GM18870 (cell line): Measurements from ENCODE around the gene GALNT9.
"Not testable (repeated sequence)": the region's sequence is repeated elsewhere in the genome, so short reads cannot be mapped to it uniquely, and the experiment has no call there.

Source experiments
- ATAC-seq: cut with Tn5 transposase; IDR thresholded peaks from one replicate; pipeline ENCODE4 v1.9.1; 2021; ENCODE audit warnings: moderate library complexity; ENCODE audit not compliant: unreplicated experiment

The GALNT9 gene

GRCh38 chr12:132149526-132149925 is 179.9 kb downstream of the GALNT9 start:
- ATAC-seq = not testable (repeated sequence)

GRCh38 chr12:132148368-132149045 is 180.9 kb downstream of the GALNT9 start:
- ATAC-seq = no peak

GRCh38 chr12:132147423-132148367 is 181.7 kb downstream of the GALNT9 start:
- ATAC-seq = no peak

GRCh38 chr12:132146772-132147422 is 182.5 kb downstream of the GALNT9 start:
- ATAC-seq = no peak
